ENCODE measurements around the gene FIBCD1.

The FIBCD1 gene

GRCh38 chr9:130938652-130939404 lies at the start of gene FIBCD1:
TSS of gene FIBCD1 (minus strand) at chr9:130939247. CDS start at chr9:130938607, 640 bp downstream.
- Histone ChIP-seq H3K27me3 (peaks cover 7 to 95% of the 10 kb centered on the region in 2 donors), H3K9me3 (no peaks in the 10 kb centered on the region), H3K36me3 (no peaks in the 10 kb centered on the region), H3K4me3 (peak within 1 kb of the TSS; percentile 33 to 60), H3K4me1 (peaks cover 0 to 54% (median 38%) of the 10 kb centered on the region in 4 donors), H3K27ac (no peak within 1 kb of the TSS)
- DNase-seq, result no peak
- peak in 1 of 2 experiments; percentile 7 for TF ChIP-seq CTCF (IDR thresholded peaks at IDR 0.05)
- intact Hi-C loops (cut with DNase I; ENCODE audit: low total_unique reads), result no loop called here

GRCh38 chr9:130988400-130988747 lies 49.3 kb upstream of the FIBCD1 start:
- intact Hi-C loops (cut with DNase I; ENCODE audit: low total_unique reads), result no loop called here
- Histone ChIP-seq H3K36me3 (no peaks in the 10 kb centered on the region), H3K27ac (no peak overlapping the region), H3K4me3 (no peak overlapping the region), H3K9me3 (no peaks in the 10 kb centered on the region), H3K4me1 (no peaks in the 10 kb centered on the region), H3K27me3 (peaks cover 0 to 72% of the 10 kb centered on the region in 2 donors)
- DNase-seq, result no peak
- no peak for TF ChIP-seq CTCF (IDR thresholded peaks at IDR 0.05)

- Histone ChIP-seq H3K4me1 (no peaks in the 10 kb centered on the region), H3K4me3 (no peak overlapping the region), H3K27ac (no peak overlapping the region), H3K27me3 (peaks cover 0 to 68% of the 10 kb centered on the region in 2 donors), H3K9me3 (no peaks in the 10 kb centered on the region), H3K36me3 (no peaks in the 10 kb centered on the region)
- intact Hi-C loops (cut with DNase I; ENCODE audit: low total_unique reads), result no loop called here
- no peak for TF ChIP-seq CTCF (IDR thresholded peaks at IDR 0.05)
- DNase-seq, result no peak
These were observed 48.8 kb upstream of the FIBCD1 start for GRCh38 chr9:130987738-130988399.

- intact Hi-C loops (cut with DNase I; ENCODE audit: low total_unique reads), result no loop called here
- H3K36me3 ChIP-seq, result no peaks in the 10 kb centered on the region
- no peak for TF ChIP-seq CTCF (IDR thresholded peaks at IDR 0.05)
- H3K4me3 ChIP-seq, result no peak overlapping the region
- no peak overlapping the region for H3K27ac ChIP-seq
- no peak for DNase-seq
- peaks cover 0 to 61% of the 10 kb centered on the region in 2 donors for H3K27me3 ChIP-seq
- no peaks in the 10 kb centered on the region for H3K4me1 ChIP-seq
- no peaks in the 10 kb centered on the region for H3K9me3 ChIP-seq
These were observed 48.0 kb upstream of the FIBCD1 start for GRCh38 chr9:130987054-130987453.

GRCh38 chr9:130986356-130986965 lies 47.4 kb upstream of the FIBCD1 start:
- no peak overlapping the region for H3K4me3 ChIP-seq
- intact Hi-C loops (cut with DNase I; ENCODE audit: low total_unique reads), result no loop called here
- H3K36me3 ChIP-seq, result no peaks in the 10 kb centered on the region
- H3K9me3 ChIP-seq, result no peaks in the 10 kb centered on the region
- no peak for TF ChIP-seq CTCF (IDR thresholded peaks at IDR 0.05)
- peaks cover 0 to 61% of the 10 kb centered on the region in 2 donors for H3K27me3 ChIP-seq
- no peaks in the 10 kb centered on the region for H3K4me1 ChIP-seq
- no peak for DNase-seq
- no peak overlapping the region for H3K27ac ChIP-seq

Measured in tibial artery (tissue), 4 donors.